Neural cell (in vitro differentiated cells): ENCODE data around the gene HIBADH. TPM values are rescaled to one million over a fixed set of nuclear protein-coding genes. Genes with fewer than 3 reads are reported as not detected.
A peak's percentile ranks its signal among the peaks of the same experiment; 100 is the strongest.

Experiments used
- H2AFZ ChIP-seq: fragments of 200-600, 300-800 bp; sonication (generic), shearing (Covaris generic); 2 replicates; pipeline ENCODE4 v1.6.0; 2014; ENCODE audit warnings: low read depth, mild to moderate bottlenecking, antibody characterized with exemption, low read length, moderate library complexity
- H3F3A ChIP-seq: fragments of 200-600 bp; shearing (Covaris generic); 2 replicates; pipeline ENCODE4 v1.6.1; 2016; ENCODE audit warnings: mild to moderate bottlenecking, moderate library complexity, mixed read lengths, antibody characterized with exemption, low read length; ENCODE audit not compliant: insufficient read depth, poor library complexity, severe bottlenecking
- H3K27ac ChIP-seq: fragments of 200-600, 300-800 bp; sonication (generic), shearing (Covaris generic); 2 replicates; pipeline ENCODE4 v1.5.1; 2014; ENCODE audit warnings: mild to moderate bottlenecking, low read length, moderate library complexity
- H3K27me3 ChIP-seq: fragments of 300-800, 200-600 bp; sonication (generic), shearing (Covaris generic); 2 replicates; pipeline ENCODE4 v1.6.0; 2014; ENCODE audit warnings: mild to moderate bottlenecking, low read depth, low read length, moderate library complexity; ENCODE audit not compliant: insufficient read depth
- H3K36me3 ChIP-seq: fragments of 300-800, 200-600 bp; sonication (generic), shearing (Covaris generic); 2 replicates; pipeline ENCODE4 v1.5.1; 2014; ENCODE audit warnings: mild to moderate bottlenecking, antibody characterized with exemption, low read length, moderate library complexity; ENCODE audit not compliant: insufficient read depth
- H3K4me2 ChIP-seq: fragments of 300-800, 200-600 bp; sonication (generic), shearing (Covaris generic); 2 replicates; pipeline ENCODE4 v1.6.0; 2014; ENCODE audit warnings: mild to moderate bottlenecking, low read length
- H3K4me3 ChIP-seq: fragments of 300-800, 200-600 bp; sonication (generic), shearing (Covaris generic); 2 replicates; pipeline ENCODE4 v1.5.1; 2014; ENCODE audit warnings: mild to moderate bottlenecking, low read length, moderate library complexity
- H3K79me2 ChIP-seq: fragments of 200-600 bp; shearing (Covaris generic); replicated peaks from 2 replicates; pipeline ENCODE4 v1.6.0; 2014; ENCODE audit warnings: mild to moderate bottlenecking, low read length, moderate library complexity; ENCODE audit not compliant: insufficient read depth
- H3K9ac ChIP-seq: fragments of 300-800, 200-600 bp; sonication (generic), shearing (Covaris generic); 2 replicates; pipeline ENCODE4 v1.6.1; 2016; ENCODE audit warnings: mild to moderate bottlenecking, low read length, mixed read lengths
- H3K9me2 ChIP-seq: fragments of 200-600 bp; shearing (Covaris generic); 2 replicates; pipeline ENCODE4 v1.6.1; 2016; ENCODE audit warnings: mild to moderate bottlenecking, low read length, mixed read lengths; ENCODE audit not compliant: insufficient read depth
- H3K9me3 ChIP-seq: fragments of 200-600, 300-800 bp; sonication (generic), shearing (Covaris generic); 2 replicates; pipeline ENCODE4 v1.6.1; 2016; ENCODE audit warnings: mild to moderate bottlenecking, mixed run types, low read length, moderate library complexity, mixed read lengths
- H4K20me1 ChIP-seq: fragments of 200-600 bp; shearing (Covaris generic); 2 replicates; pipeline ENCODE4 v1.6.1; 2016; ENCODE audit warnings: mild to moderate bottlenecking, mixed run types; ENCODE audit not compliant: insufficient read depth
- EP300 ChIP-seq: fragments of 450-650 bp; conservative IDR thresholded peaks from 2 replicates; pipeline ENCODE4 v1.6.1; 2014; ENCODE audit warnings: antibody characterized with exemption, mild to moderate bottlenecking, moderate library complexity; ENCODE audit not compliant: poor library complexity, severe bottlenecking
- EZH2 ChIP-seq: fragments of 200-600, 300-800 bp; shearing (Covaris generic), sonication (generic); IDR thresholded peaks from 2 replicates; pipeline ENCODE4 v1.6.1; 2014; ENCODE audit warnings: antibody characterized with exemption, low read length, borderline replicate concordance, mild to moderate bottlenecking; ENCODE audit not compliant: insufficient read depth, poor library complexity, severe bottlenecking
- MXI1 ChIP-seq: fragments of 450-650 bp; conservative IDR thresholded peaks from 2 replicates; pipeline ENCODE4 v1.6.1; 2014; ENCODE audit warnings: antibody characterized with exemption, mild to moderate bottlenecking; ENCODE audit not compliant: poor library complexity, severe bottlenecking
- POLR2AphosphoS5 ChIP-seq: IDR thresholded peaks from 2 replicates; pipeline ENCODE4 v1.6.1; 2012
- RAD21 ChIP-seq: fragments of 450-650 bp; conservative IDR thresholded peaks from 2 replicates; pipeline ENCODE4 v1.6.1; 2014; ENCODE audit warnings: antibody characterized with exemption, mild to moderate bottlenecking, moderate library complexity
- SMC3 ChIP-seq: fragments of 450-650 bp; conservative IDR thresholded peaks from 2 replicates; pipeline ENCODE4 v1.6.1; 2014; ENCODE audit warnings: antibody characterized with exemption, mild to moderate bottlenecking, moderate library complexity; ENCODE audit not compliant: poor library complexity
- TAF1 ChIP-seq: IDR thresholded peaks from 2 replicates; pipeline ENCODE4 v1.6.1; 2012; ENCODE audit warnings: low read depth
- polyA minus RNA-seq: library from RNA; depleted of rRNA, polyadenylated mRNA; stranded (reverse); fragments of >200 nt; gene quantifications from 2 replicates; pipeline ENCODE4 v1.2.3, GENCODE V29; 2014
- polyA plus RNA-seq: library from polyadenylated mRNA; depleted of rRNA; stranded (reverse); fragments of >200 nt; gene quantifications from 2 replicates; pipeline ENCODE4 v1.2.3, GENCODE V29; 2014
- TF ChIP-seq, protein P1 (sequence below): fragments of 450-650 bp; IDR thresholded peaks from 2 replicates; pipeline ENCODE4 v1.5.1; 2014; ENCODE audit warnings: antibody characterized with exemption, mild to moderate bottlenecking, moderate library complexity; ENCODE audit not compliant: poor library complexity, severe bottlenecking
- TF ChIP-seq, protein P2 (sequence below): IDR thresholded peaks from 2 replicates; pipeline ENCODE4 v1.6.1; 2012; ENCODE audit warnings: borderline replicate concordance

Gene HIBADH
- 10.8 and 14.4 TPM in 2 replicates for polyA plus RNA-seq
- 19.2 and 20.7 TPM in 2 replicates for polyA minus RNA-seq

DNA sequence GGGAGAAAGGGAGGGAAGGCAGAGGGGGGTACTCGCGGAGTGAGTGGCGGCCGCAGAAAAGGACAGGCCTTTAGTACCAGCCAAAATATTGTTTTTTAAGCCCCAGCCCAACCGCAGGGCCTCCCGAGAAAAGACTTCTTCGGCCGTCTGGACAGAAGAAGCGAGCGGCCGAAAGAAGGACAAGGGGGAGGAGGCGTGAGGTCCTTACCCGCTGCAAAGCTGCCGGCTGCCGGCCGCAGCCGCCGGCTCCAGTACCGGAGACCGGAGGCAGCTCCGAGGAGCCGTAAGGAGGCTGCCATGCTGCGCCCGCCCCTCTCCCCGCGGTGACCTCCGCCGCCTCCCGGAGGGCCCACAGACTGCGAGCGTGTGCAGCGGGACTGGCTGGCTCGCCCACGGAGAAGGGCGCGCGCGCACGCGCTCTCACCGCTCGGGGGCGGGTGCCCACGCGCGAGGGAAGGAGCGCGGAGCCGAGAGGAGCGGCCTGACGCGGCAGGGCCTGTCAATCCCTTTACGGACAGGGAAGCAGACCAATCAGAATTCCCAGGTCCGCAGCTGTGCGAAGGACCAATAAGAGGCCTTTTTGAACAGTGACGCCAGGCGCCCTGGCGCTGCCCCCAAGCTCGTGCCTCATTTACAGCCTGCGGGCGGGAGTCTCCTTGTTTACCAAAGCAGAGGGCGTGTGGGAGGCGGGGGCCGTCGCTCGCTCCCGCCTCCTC is at the start of gene HIBADH:
TSS of gene HIBADH (minus strand) at position 394 of the 716 bp plus-strand sequence. CDS start at position 299, 95 bp downstream.
- H3K4me2 ChIP-seq: peak within 1 kb of the TSS; percentile 82
- no peaks in the 10 kb centered on the region for H3K9me2 ChIP-seq
- no peaks in the 10 kb centered on the region for H4K20me1 ChIP-seq
- H3K9me3 ChIP-seq: no peaks in the 10 kb centered on the region
- TF ChIP-seq EP300: peak; percentile 85
- TF ChIP-seq RAD21: peak; percentile 46
- TF ChIP-seq SMC3: peak; percentile 62
- TF ChIP-seq, protein P1, sequence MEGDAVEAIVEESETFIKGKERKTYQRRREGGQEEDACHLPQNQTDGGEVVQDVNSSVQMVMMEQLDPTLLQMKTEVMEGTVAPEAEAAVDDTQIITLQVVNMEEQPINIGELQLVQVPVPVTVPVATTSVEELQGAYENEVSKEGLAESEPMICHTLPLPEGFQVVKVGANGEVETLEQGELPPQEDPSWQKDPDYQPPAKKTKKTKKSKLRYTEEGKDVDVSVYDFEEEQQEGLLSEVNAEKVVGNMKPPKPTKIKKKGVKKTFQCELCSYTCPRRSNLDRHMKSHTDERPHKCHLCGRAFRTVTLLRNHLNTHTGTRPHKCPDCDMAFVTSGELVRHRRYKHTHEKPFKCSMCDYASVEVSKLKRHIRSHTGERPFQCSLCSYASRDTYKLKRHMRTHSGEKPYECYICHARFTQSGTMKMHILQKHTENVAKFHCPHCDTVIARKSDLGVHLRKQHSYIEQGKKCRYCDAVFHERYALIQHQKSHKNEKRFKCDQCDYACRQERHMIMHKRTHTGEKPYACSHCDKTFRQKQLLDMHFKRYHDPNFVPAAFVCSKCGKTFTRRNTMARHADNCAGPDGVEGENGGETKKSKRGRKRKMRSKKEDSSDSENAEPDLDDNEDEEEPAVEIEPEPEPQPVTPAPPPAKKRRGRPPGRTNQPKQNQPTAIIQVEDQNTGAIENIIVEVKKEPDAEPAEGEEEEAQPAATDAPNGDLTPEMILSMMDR: peak; percentile 48
- TF ChIP-seq POLR2AphosphoS5: peak; percentile 85
- no peak for TF ChIP-seq EZH2
- TF ChIP-seq TAF1: no peak
- TF ChIP-seq, protein P2, sequence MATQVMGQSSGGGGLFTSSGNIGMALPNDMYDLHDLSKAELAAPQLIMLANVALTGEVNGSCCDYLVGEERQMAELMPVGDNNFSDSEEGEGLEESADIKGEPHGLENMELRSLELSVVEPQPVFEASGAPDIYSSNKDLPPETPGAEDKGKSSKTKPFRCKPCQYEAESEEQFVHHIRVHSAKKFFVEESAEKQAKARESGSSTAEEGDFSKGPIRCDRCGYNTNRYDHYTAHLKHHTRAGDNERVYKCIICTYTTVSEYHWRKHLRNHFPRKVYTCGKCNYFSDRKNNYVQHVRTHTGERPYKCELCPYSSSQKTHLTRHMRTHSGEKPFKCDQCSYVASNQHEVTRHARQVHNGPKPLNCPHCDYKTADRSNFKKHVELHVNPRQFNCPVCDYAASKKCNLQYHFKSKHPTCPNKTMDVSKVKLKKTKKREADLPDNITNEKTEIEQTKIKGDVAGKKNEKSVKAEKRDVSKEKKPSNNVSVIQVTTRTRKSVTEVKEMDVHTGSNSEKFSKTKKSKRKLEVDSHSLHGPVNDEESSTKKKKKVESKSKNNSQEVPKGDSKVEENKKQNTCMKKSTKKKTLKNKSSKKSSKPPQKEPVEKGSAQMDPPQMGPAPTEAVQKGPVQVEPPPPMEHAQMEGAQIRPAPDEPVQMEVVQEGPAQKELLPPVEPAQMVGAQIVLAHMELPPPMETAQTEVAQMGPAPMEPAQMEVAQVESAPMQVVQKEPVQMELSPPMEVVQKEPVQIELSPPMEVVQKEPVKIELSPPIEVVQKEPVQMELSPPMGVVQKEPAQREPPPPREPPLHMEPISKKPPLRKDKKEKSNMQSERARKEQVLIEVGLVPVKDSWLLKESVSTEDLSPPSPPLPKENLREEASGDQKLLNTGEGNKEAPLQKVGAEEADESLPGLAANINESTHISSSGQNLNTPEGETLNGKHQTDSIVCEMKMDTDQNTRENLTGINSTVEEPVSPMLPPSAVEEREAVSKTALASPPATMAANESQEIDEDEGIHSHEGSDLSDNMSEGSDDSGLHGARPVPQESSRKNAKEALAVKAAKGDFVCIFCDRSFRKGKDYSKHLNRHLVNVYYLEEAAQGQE: peak; percentile 67
- TF ChIP-seq MXI1: peak; percentile 87
- no peaks in the 10 kb centered on the region for H3K79me2 ChIP-seq
- peak within 1 kb of the TSS; percentile 70 for H2AFZ ChIP-seq
- no peaks in the 10 kb centered on the region for H3F3A ChIP-seq
- peak within 1 kb of the TSS; percentile 81 for H3K4me3 ChIP-seq
- peak within 1 kb of the TSS; percentile 60 for H3K27ac ChIP-seq
- H3K9ac ChIP-seq: peak within 1 kb of the TSS; percentile 80
- H3K27me3 ChIP-seq: no peaks in the 10 kb centered on the region
- no peaks in the 10 kb centered on the region for H3K36me3 ChIP-seq

DNA sequence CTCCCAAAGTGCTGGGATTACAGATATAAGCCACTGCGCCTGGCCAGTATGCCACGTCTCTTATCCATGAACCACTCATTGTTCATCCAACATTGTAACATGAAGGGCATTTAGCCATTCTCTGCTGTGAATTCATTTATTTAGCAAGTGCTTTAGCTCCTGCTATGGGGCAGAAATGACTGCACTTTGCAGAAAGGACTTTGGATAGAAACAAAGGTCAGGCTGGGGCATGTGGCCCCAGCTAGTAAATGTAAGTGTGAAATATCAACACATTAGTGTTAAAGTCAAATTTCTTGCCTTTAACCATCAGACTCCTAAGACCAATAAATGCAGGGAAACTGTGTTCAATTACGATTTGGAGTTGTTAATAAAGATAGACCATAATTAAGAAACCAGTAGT is 49.5 kb upstream of the HIBADH start:
- Histone ChIP-seq H3K4me2 (no peak overlapping the region), H3K9me2 (no peaks in the 10 kb centered on the region), H3K27ac (no peak overlapping the region), H3F3A (no peaks in the 10 kb centered on the region), H3K9ac (no peak overlapping the region), H3K9me3 (no peaks in the 10 kb centered on the region), H4K20me1 (no peaks in the 10 kb centered on the region), H2AFZ (no peak overlapping the region), H3K79me2 (no peaks in the 10 kb centered on the region), H3K4me3 (no peak overlapping the region), H3K27me3 (no peaks in the 10 kb centered on the region), H3K36me3 (no peaks in the 10 kb centered on the region)
- TF ChIP-seq, protein P2: no peak
- no peak for TF ChIP-seq EP300
- TF ChIP-seq MXI1: no peak
- no peak for TF ChIP-seq SMC3
- TF ChIP-seq, protein P1: no peak
- no peak for TF ChIP-seq RAD21
- no peak for TF ChIP-seq EZH2
- no peak for TF ChIP-seq POLR2AphosphoS5
